ENCODE measurements around the gene GPRC5A. TPM values are rescaled to one million over a fixed set of nuclear protein-coding genes. Genes with fewer than 3 reads are reported as not detected.

GPRC5A gene
- total RNA-seq, 3 donors from 2014 or later: 136 to 326 (median 320) TPM

- ATAC-seq (no peak), DNase-seq (no peak)
- no peaks in the 10 kb centered on the region for H3K36me3 ChIP-seq (ENCODE audit: low read depth)
- intact Hi-C loops (cut with DNase I, micrococcal nuclease): no loop called here
- no peak overlapping the region for H3K4me3 ChIP-seq
- no peaks in the 10 kb centered on the region for H3K9me3 ChIP-seq
- H3K4me1 ChIP-seq (ENCODE audit: low read depth): no peaks in the 10 kb centered on the region
- no peak for TF ChIP-seq CTCF (IDR thresholded peaks at IDR 0.05)
Observed at GRCh38 chr12:12939888-12940287, 48.5 kb downstream of the GPRC5A start.

- no peak for TF ChIP-seq CTCF (IDR thresholded peaks at IDR 0.05)
- no peaks in the 10 kb centered on the region for H3K4me1 ChIP-seq (ENCODE audit: low read depth)
- DNase-seq: no peak
- no peaks in the 10 kb centered on the region for H3K9me3 ChIP-seq
- no peaks in the 10 kb centered on the region for H3K36me3 ChIP-seq (ENCODE audit: low read depth)
- intact Hi-C loops (cut with DNase I, micrococcal nuclease): no loop called here
- no peak for ATAC-seq
- no peak overlapping the region for H3K4me3 ChIP-seq
Observed at GRCh38 chr12:12941450-12942350, 50.3 kb downstream of the GPRC5A start.

- TF ChIP-seq CTCF (IDR thresholded peaks at IDR 0.05): no peak
- DNase-seq (no peak), ATAC-seq (no peak)
- no peak overlapping the region for H3K4me3 ChIP-seq
- H3K4me1 ChIP-seq (ENCODE audit: low read depth): no peaks in the 10 kb centered on the region
- intact Hi-C loops (cut with DNase I, micrococcal nuclease): no loop called here
- no peaks in the 10 kb centered on the region for H3K9me3 ChIP-seq
- H3K36me3 ChIP-seq (ENCODE audit: low read depth): no peaks in the 10 kb centered on the region
Observed at GRCh38 chr12:12943586-12944260, 52.4 kb downstream of the GPRC5A start.

- TF ChIP-seq CTCF (IDR thresholded peaks at IDR 0.05): no peak
- Histone ChIP-seq H3K4me1 (ENCODE audit: low read depth) (no peaks in the 10 kb centered on the region), H3K4me3 (no peak overlapping the region), H3K9me3 (no peaks in the 10 kb centered on the region), H3K36me3 (ENCODE audit: low read depth) (no peaks in the 10 kb centered on the region)
- intact Hi-C loops (cut with DNase I, micrococcal nuclease): no loop called here
- DNase-seq: no peak
- no peak for ATAC-seq
Observed at GRCh38 chr12:12945591-12945990, 54.2 kb downstream of the GPRC5A start.

GRCh38 chr12:12946686-12947355, 55.5 kb downstream of the GPRC5A start:
- ATAC-seq (peak; percentile 46), DNase-seq (no peak)
- TF ChIP-seq CTCF (IDR thresholded peaks at IDR 0.05): no peak
- H3K36me3 ChIP-seq (ENCODE audit: low read depth): no peaks in the 10 kb centered on the region
- no peaks in the 10 kb centered on the region for H3K4me1 ChIP-seq (ENCODE audit: low read depth)
- H3K4me3 ChIP-seq: no peak overlapping the region
- no peaks in the 10 kb centered on the region for H3K9me3 ChIP-seq
- intact Hi-C loops (cut with DNase I, micrococcal nuclease): no loop called here
